ENCODE data around the gene GRIP2. TPM values are rescaled to one million over a fixed set of nuclear protein-coding genes. Genes with fewer than 3 reads are reported as not detected.
A peak's percentile ranks its signal among the peaks of the same experiment; 100 is the strongest.

GRIP2 gene
- total and polyA plus RNA-seq, 10 donors = 0.15 to 3.7 (median 1.2) TPM

DNA sequence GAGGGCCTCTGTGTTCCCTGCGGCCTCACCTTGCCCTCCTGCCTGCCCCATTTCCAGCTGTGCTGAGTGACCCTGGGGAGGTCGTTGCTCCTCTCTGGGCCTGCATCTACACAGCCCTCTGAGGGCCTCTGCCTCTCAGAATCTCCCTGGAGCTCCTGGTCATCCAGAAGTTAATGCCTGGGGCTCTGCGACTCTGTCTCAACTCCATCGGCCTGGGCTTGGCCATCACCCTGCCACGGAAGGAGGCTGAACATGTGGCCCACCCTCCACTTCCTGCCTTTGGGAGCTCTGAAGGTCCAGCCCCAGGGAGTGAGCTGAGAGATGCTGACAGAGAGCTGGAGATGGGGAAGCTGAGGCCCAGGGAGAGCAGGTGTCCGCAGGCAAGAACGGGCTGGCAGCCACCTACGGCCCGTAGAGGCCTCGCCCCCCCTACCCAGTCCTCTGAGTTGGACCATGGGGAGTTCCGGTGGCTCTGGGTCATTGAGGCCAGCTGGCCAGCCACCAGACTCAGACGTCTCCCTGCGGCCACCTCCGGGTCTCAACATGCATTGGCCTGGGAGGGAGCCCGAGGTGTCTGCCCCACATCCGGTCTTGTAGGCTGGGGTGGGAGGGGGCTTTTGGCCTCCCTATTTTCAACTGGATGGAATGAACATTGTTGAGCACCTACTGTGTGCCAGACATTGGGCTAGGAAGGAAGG is 34.2 kb downstream of the GRIP2 start:
- H3K4me3 ChIP-seq = no peak overlapping the region
- WGBS, 5 donors = 69 to 83% (median 76%) methylated on average over 9 to 16 of the region's 16 CpGs
- no peaks in the 10 kb centered on the region for H3K36me3 ChIP-seq
- TF ChIP-seq, protein P1, sequence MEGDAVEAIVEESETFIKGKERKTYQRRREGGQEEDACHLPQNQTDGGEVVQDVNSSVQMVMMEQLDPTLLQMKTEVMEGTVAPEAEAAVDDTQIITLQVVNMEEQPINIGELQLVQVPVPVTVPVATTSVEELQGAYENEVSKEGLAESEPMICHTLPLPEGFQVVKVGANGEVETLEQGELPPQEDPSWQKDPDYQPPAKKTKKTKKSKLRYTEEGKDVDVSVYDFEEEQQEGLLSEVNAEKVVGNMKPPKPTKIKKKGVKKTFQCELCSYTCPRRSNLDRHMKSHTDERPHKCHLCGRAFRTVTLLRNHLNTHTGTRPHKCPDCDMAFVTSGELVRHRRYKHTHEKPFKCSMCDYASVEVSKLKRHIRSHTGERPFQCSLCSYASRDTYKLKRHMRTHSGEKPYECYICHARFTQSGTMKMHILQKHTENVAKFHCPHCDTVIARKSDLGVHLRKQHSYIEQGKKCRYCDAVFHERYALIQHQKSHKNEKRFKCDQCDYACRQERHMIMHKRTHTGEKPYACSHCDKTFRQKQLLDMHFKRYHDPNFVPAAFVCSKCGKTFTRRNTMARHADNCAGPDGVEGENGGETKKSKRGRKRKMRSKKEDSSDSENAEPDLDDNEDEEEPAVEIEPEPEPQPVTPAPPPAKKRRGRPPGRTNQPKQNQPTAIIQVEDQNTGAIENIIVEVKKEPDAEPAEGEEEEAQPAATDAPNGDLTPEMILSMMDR (IDR thresholded peaks at IDR 0.05 in 8 of 11, conservative IDR thresholded peaks at IDR 0.05 in 3 of 11) = no peak
- TF ChIP-seq POLR2AphosphoS5 (IDR thresholded peaks at IDR 0.05) = no peak
- no peak for TF ChIP-seq POLR2A (IDR thresholded peaks at IDR 0.05)
- DNase-seq = peak; percentile 71
- H3K27ac ChIP-seq = no peak overlapping the region
- peaks cover 0 to 9% (median 4%) of the 10 kb centered on the region in 6 donors for H3K4me1 ChIP-seq
- H3K9me3 ChIP-seq = peaks cover 5 to 28% (median 25%) of the 10 kb centered on the region in 8 donors
- intact Hi-C loops (cut with DNase I; ENCODE audit: low total_unique reads) = no loop called here
- peaks cover 0 to 12% (median 0%) of the 10 kb centered on the region in 7 donors for H3K27me3 ChIP-seq (replicated peaks in 1 of 7)

DNA sequence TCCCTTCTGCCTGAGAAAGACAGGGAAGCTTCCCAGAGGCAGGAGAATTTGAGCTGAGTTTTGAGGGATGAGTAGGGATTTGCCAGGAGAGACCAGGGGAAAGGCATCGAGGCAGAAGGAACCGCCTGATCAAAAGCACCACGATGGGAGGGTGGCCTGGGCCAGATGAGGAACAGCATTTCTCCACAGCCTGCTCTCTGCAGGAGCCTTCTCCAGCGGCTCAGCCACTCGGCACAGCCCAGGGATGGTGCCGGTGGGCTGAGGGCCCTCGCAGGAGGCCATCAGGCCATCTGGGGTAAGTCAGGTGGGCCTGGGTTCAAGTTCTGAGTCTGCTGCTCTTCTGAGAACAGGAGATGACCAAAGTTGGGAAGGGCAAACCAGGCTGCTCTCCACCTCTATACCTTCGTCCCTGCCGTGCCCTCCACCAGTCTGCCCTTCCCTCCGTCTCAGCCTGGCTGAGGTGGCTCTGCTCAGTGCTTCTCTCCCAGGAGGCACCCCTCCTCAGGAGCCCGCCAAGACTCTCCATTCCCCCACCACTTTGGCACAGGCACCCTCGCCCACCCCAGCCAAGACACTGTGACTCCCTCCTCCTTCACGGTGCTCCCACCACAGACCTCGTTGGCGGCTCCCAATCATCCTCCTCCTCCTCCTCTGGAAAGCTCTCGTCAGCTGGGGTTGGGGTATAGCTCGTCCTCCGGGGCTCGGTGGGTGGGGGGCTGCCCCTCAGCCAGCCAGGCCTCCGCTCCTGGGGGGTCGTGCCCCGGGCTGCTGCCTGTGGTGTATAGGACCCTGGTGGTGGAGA is 34.9 kb downstream of the GRIP2 start:
- Histone ChIP-seq H3K9me3 (peaks cover 5 to 35% (median 27%) of the 10 kb centered on the region in 8 donors), H3K36me3 (no peaks in the 10 kb centered on the region), H3K4me3 (no peak overlapping the region), H3K27me3 (replicated peaks in 1 of 7) (peaks cover 0 to 12% (median 0%) of the 10 kb centered on the region in 7 donors), H3K27ac (no peak overlapping the region), H3K4me1 (peaks cover 0 to 9% (median 4%) of the 10 kb centered on the region in 6 donors)
- peak; percentile 64 for DNase-seq
- 80 to 85% (median 82%) methylated on average over 19 to 22 of the region's 22 CpGs for WGBS, 5 donors
- intact Hi-C loops (cut with DNase I; ENCODE audit: low total_unique reads) = no loop called here
- no peak for TF ChIP-seq POLR2A (IDR thresholded peaks at IDR 0.05)
- TF ChIP-seq POLR2AphosphoS5 (IDR thresholded peaks at IDR 0.05) = no peak
- TF ChIP-seq, protein P1 (IDR thresholded peaks at IDR 0.05 in 8 of 11, conservative IDR thresholded peaks at IDR 0.05 in 3 of 11) = no peak

DNA sequence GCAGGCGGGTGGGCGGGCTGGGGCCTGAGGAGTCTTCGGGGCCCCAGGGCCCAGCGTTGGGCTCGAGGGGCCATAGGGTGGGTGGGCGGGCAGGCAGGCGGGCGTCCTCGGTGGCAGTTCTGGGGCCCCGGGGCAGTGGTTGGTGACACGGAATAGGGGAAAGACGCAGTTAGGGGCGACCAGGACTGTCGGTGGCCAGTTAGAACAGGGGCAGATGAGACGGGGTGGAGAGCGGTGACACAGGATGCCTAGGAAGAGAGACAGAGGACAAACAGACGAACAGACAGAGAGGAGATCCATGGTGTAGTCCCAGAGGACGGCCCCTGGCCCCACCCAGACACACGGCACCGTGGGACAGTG is 36.5 kb downstream of the GRIP2 start:
- intact Hi-C loops (cut with DNase I; ENCODE audit: low total_unique reads) = no loop called here
- Histone ChIP-seq H3K4me3 (no peak overlapping the region), H3K4me1 (peaks cover 0 to under 1% (median under 1%) of the 10 kb centered on the region in 6 donors), H3K36me3 (no peaks in the 10 kb centered on the region), H3K27ac (no peak overlapping the region), H3K9me3 (peaks cover 5 to 37% (median 27%) of the 10 kb centered on the region in 8 donors), H3K27me3 (replicated peaks in 1 of 7) (peaks cover 0 to 7% (median 0%) of the 10 kb centered on the region in 7 donors)
- TF ChIP-seq, protein P1 (IDR thresholded peaks at IDR 0.05 in 8 of 11, conservative IDR thresholded peaks at IDR 0.05 in 3 of 11) = no peak
- TF ChIP-seq POLR2A (IDR thresholded peaks at IDR 0.05) (no peak), POLR2AphosphoS5 (IDR thresholded peaks at IDR 0.05) (no peak)
- no peak for DNase-seq
- 88 to 94% (median 92%) methylated on average over 19 to 20 of the region's 20 CpGs for WGBS, 5 donors

All from spleen (tissue), 11 donors.